Heart right ventricle (tissue), 16 donors: Measurements from ENCODE around the gene GAL3ST1. TPM values are rescaled to one million over a fixed set of nuclear protein-coding genes. Genes with fewer than 3 reads are reported as not detected.
"Not testable (repeated sequence)": the region's sequence is repeated elsewhere in the genome, so short reads cannot be mapped to it uniquely, and the experiment has no call there.

Experiments used
- ATAC-seq, 8 donors: fragments of 200-7000 bp; cut with Tn5 transposase; one replicate each; pipeline ENCODE4 v1.9.1; 2020; ENCODE audit warnings: mild to moderate bottlenecking in 8 of 8, moderate library complexity in 8 of 8, moderate number of reproducible peaks in 1 of 8
- DNase-seq, 2 donors: peaks; one replicate each; pipeline ENCODE4 v3.0.0-alpha.2; 2020
- H3K27ac ChIP-seq, 10 donors: fragments of 200-600 bp; sonication (generic) in 2 of 10; one replicate each; pipeline versions ENCODE4 v1.5.0 to v1.8.0; 2020 to 2022; ENCODE audit warnings: mild to moderate bottlenecking in 3 of 10
- H3K27me3 ChIP-seq, 7 donors: fragments of 200-600 bp; one replicate each; pipeline ENCODE4 v1.8.0; 2021 to 2022; ENCODE audit warnings: mild to moderate bottlenecking in 2 of 7
- H3K36me3 ChIP-seq, 9 donors: fragments of 200-600 bp; sonication (generic) in 1 of 9; one replicate each; pipeline versions ENCODE4 v1.5.0 to v1.8.0; 2020 to 2022; ENCODE audit warnings: mild to moderate bottlenecking in 2 of 9
- H3K4me1 ChIP-seq, 9 donors: fragments of 200-600 bp; sonication (generic) in 1 of 9; one replicate each; pipeline versions ENCODE4 v1.5.0 to v1.8.0; 2020 to 2022; ENCODE audit warnings: mild to moderate bottlenecking in 4 of 9
- H3K4me3 ChIP-seq, 10 donors: fragments of 200-600 bp; sonication (generic) in 2 of 10; one replicate each; pipeline versions ENCODE4 v1.5.0 to v1.8.0; 2020 to 2022; ENCODE audit warnings: mild to moderate bottlenecking in 7 of 10, moderate library complexity in 2 of 10
- H3K9me3 ChIP-seq, 11 donors: fragments of 200-600 bp in 10 of 11; sonication (generic) in 2 of 11; one replicate each; pipeline versions ENCODE4 v1.5.0 to v1.8.0; 2013 to 2022; ENCODE audit warnings: mild to moderate bottlenecking in 2 of 11, control low read depth in 1 of 11, moderate library complexity in 1 of 11
- WGBS, 2 donors: extraction: QIAGEN DNeasy Blood & Tissue Kit; methylation state at CpG; one replicate each; pipeline ENCODE4 v1.1.7; 2013; ENCODE audit warnings: inconsistent platforms in 1 of 2; 5-methylcytosine and 5-hydroxymethylcytosine counted together
- intact Hi-C, 10 donors: fragments of 100-400 bp; cut with DNase I; formaldehyde crosslinking; loops; one replicate each; pipeline versions ENCODE4 v1.11.1 to v1.14.2; 2022
- polyA plus RNA-seq, 2 donors: library from polyadenylated mRNA; stranded (reverse); fragments of 200-250 nt; gene quantifications; one replicate each; pipeline ENCODE4 v1.2.3, GENCODE V29; 2013
- total RNA-seq, 10 donors: library from RNA; stranded (reverse); fragmentation: NEBNext Ultra II Directional in 3 of 10; extraction: Animal tissue kit (Norgen Biotek cat#: 25700) in 3 of 10; gene quantifications; one replicate each; pipeline versions ENCODE4 v1.2.1 to v1.2.4, GENCODE V29; 2021 to 2023
- TF ChIP-seq, protein P1 (sequence below), 9 donors: fragments of 200-600 bp; sonication (generic) in 2 of 9; IDR thresholded peaks; one replicate each; pipeline versions ENCODE4 v1.5.0 to v1.8.0; 2021 to 2022; ENCODE audit warnings: antibody characterized with exemption in 9 of 9, mild to moderate bottlenecking in 5 of 9, moderate library complexity in 1 of 9
- donor health status: Arrhythmogenic right ventricular cardiomyopathy.
- donor health status: ischemic (EF 13 %, LVEDD 7.1; RV severe dilation, severe dysfunction).
- donor health status: healthy with polysubstance abuse.
- donor health status: DM: no; HTN: yes; CAD: no.
- donor health status: DM: no; HTN: no; CAD: no.
- donor health status: ischemic (EF 25% LVEDD 6.9; RV normal size, moderate dysfunction).
- donor health status: ischemic (EF 25% LVEDD 5.7; RV mildly dilated, moderate dysfunction).
- donor health status: healthy.
- donor health status: DM: yes; HTN: yes; CAD: no.
- donor health status: Ischemic cardiomyopathy.
- donor health status: ischemic (EF 35%, LVEDD 5.7; RV mildly dilated, moderate dysfunction).
- donor health status: nonischemic (EF 11% LVEDD 7.7; RV severe dilation, severe dysfunction).
- donor health status: DM: yes; HTN: yes; CAD: no.
- donor health status: PGD.
- donor health status: ischemic (EF 29% LVEDD 5.4; RV normal size, mild dysfunction).
- donor health status: nonischemic (EF 23%, LVEDD 6.1; RV moderate dilation, normal function).

GAL3ST1 gene
- total and polyA plus RNA-seq, 12 donors, result 0.22 to 0.49 (median 0.28) TPM; not detected in 8

DNA sequence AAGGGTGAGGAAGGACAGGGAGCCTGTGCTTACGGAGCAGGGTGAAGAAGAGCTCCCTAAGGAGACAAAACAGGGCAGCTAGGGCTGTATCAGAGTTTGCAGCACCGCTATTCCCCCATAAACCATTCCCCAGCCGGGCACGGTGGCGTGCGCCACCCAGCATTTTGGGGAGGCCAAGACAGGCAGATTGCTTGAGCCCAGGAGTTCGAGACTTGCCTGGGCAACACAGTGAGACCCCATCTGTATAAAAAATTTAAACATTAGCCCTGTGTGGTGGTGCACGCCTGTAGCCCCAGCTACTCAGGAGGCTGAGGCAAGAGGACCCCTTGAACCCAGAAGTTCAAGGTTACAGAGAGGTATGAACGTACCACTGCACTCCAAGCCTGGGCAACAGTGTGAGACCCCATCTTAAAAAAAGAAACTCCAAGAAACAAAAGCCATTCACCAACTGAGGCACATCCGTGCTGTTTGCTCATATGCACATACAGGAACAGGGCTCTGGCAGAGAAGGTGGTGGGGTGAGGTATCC is 4.7 kb downstream of the GAL3ST1 start:
- WGBS, 2 donors, result 90 to 92% methylated on average over 10 of the region's 10 CpGs
- Histone ChIP-seq H3K4me3 (no peak overlapping the region), H3K9me3 (no peaks in the 10 kb centered on the region), H3K27ac (no peak overlapping the region), H3K27me3 (peaks cover 0 to 26% (median 11%) of the 10 kb centered on the region in 7 donors), H3K36me3 (no peaks in the 10 kb centered on the region), H3K4me1 (peaks cover 0 to 1% (median 0%) of the 10 kb centered on the region in 9 donors)
- no peak for ATAC-seq
- TF ChIP-seq, protein P1, sequence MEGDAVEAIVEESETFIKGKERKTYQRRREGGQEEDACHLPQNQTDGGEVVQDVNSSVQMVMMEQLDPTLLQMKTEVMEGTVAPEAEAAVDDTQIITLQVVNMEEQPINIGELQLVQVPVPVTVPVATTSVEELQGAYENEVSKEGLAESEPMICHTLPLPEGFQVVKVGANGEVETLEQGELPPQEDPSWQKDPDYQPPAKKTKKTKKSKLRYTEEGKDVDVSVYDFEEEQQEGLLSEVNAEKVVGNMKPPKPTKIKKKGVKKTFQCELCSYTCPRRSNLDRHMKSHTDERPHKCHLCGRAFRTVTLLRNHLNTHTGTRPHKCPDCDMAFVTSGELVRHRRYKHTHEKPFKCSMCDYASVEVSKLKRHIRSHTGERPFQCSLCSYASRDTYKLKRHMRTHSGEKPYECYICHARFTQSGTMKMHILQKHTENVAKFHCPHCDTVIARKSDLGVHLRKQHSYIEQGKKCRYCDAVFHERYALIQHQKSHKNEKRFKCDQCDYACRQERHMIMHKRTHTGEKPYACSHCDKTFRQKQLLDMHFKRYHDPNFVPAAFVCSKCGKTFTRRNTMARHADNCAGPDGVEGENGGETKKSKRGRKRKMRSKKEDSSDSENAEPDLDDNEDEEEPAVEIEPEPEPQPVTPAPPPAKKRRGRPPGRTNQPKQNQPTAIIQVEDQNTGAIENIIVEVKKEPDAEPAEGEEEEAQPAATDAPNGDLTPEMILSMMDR (IDR thresholded peaks at IDR 0.05), result no peak
- no peak for DNase-seq
- intact Hi-C loops, result no loop called here

DNA sequence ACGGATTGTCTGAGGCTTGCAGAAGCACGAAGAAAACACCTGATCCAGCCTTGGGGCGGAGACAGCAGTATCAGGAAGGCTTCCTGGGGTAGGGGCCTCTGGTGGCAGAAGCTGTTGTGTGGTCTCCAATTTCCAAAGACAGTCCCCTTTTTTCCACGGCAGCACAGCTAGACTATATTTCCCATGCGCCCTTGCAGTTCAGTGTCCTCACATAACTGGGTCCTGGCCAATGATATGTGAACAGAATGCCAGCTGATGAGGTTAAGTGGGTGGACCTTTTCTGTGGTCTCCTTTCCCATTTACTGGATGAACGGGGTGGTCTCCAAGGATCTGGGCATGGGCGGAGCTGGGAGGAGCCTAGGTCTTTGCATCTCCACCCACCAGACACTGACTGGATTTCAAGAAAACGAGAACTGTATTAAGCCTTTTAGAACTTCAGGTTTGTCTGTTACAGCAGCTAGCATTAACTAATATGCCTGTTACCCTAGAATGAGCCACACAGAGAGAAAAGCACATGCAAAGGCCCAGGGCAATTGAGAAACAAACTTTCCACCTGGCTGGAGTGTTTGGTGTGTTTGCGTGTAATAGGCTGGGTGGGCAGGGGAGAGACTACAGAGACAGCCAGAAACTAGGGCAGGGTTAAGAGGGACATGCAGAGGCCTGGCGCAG is 6.2 kb downstream of the GAL3ST1 start:
- H3K9me3 ChIP-seq, result no peaks in the 10 kb centered on the region
- no peak overlapping the region for H3K4me3 ChIP-seq
- no peak for DNase-seq
- no peaks in the 10 kb centered on the region for H3K4me1 ChIP-seq
- intact Hi-C loops, result no loop called here
- H3K27me3 ChIP-seq, result peaks cover 0 to 22% (median 6%) of the 10 kb centered on the region in 7 donors
- TF ChIP-seq, protein P1 (IDR thresholded peaks at IDR 0.05), result no peak
- H3K36me3 ChIP-seq, result no peaks in the 10 kb centered on the region
- H3K27ac ChIP-seq, result no peak overlapping the region
- ATAC-seq, result no peak
- 57 to 62% methylated on average over 10 of the region's 10 CpGs for WGBS, 2 donors

DNA sequence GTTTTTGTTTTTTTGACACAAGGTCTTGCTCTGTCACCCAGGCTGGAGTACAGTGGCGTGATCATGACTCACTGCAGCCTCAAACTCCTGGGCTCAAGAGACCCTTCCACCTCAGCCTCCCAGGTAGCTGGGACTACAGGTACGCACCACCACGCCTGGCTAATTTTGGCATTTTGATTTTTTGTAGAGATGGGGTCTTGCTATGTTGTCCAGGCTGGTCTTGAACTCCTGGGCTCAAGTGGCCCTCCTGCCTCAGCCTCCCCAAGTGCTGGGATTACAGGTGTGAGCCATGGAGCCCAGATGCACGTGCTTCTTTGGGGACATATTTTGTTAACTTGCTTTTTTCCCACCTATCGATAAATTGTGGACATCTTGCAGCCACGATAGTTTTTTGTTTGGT is 7.2 kb downstream of the GAL3ST1 start:
- intact Hi-C loops, result not testable (repeated sequence)
- peaks cover 0 to 26% (median 6%) of the 10 kb centered on the region in 7 donors for H3K27me3 ChIP-seq

DNA sequence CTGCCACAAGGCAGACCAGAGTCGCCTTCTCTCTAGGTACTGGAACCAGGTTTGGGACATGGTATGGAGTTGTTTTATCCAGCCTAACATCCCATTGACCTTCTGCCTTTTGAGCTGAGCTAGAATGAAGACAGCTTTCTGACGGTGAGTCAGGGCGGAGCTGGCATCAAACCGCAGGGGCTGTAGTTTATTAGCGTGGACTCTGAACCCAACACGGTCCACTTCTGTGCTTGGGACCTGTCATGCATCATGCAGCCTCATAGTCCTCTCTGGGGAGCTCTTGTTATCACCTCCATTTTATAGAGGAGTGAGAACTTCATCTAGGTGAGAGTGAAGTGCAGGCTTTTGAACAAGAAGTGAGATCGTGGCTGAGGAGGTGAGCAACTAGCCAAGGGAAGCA is 8.3 kb downstream of the GAL3ST1 start:
- no peak overlapping the region for H3K27ac ChIP-seq
- ATAC-seq (no peak), DNase-seq (no peak)
- WGBS, 2 donors, result 77% methylated on average over 7 of the region's 7 CpGs
- H3K36me3 ChIP-seq, result no peaks in the 10 kb centered on the region
- no peaks in the 10 kb centered on the region for H3K4me1 ChIP-seq
- no peaks in the 10 kb centered on the region for H3K9me3 ChIP-seq
- H3K27me3 ChIP-seq, result peaks cover 0 to 26% (median 6%) of the 10 kb centered on the region in 7 donors
- intact Hi-C loops, result no loop called here
- TF ChIP-seq, protein P1 (IDR thresholded peaks at IDR 0.05), result no peak
- H3K4me3 ChIP-seq, result no peak overlapping the region

More for the DNA sequence above, 7.2 kb downstream of the GAL3ST1 start:
- H3K9me3 ChIP-seq, H3K36me3 ChIP-seq, ATAC-seq, H3K27ac ChIP-seq, DNase-seq, H3K4me1 ChIP-seq, H3K4me3 ChIP-seq: not testable (repeated sequence)
- 89 to 93% methylated on average over 6 of the region's 6 CpGs for WGBS, 2 donors

DNA sequence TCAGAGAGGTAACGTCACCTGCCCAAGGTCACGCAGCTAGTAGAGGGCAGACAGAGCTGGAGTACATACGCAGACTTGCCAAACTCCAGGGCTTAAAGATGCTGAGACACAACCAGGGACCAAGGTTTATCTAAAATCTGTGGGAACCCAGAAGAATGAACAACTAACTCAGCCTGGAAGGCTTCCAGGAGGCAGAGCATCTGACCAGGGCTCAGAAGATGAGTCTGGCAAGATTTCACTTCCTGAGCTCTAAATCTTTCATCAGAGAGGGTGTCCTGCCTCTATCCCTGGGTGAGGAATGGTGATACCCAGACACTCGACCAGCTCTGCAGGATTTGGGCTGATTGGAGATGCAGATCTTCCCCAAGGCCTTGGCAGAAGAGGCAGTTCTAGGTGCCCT is 9.1 kb downstream of the GAL3ST1 start:
- Histone ChIP-seq H3K27ac (no peak overlapping the region), H3K36me3 (no peaks in the 10 kb centered on the region), H3K4me3 (no peak overlapping the region), H3K9me3 (no peaks in the 10 kb centered on the region), H3K4me1 (no peaks in the 10 kb centered on the region), H3K27me3 (peaks cover 0 to 23% (median 6%) of the 10 kb centered on the region in 7 donors)
- DNase-seq (no peak), ATAC-seq (no peak)
- 73 to 76% methylated on average over 4 of the region's 4 CpGs for WGBS, 2 donors
- intact Hi-C loops, result no loop called here
- TF ChIP-seq, protein P1 (IDR thresholded peaks at IDR 0.05), result no peak
